NCI-H1105 (cell line): ENCODE results near the gene ZNRF1.
"Not testable (repeated sequence)": the region's sequence is repeated elsewhere in the genome, so short reads cannot be mapped to it uniquely, and the experiment has no call there.

Experiments used
- DNase-seq: peaks from one replicate; lab custom pipeline; 2025; lab: John Stamatoyannopoulos, UW

ZNRF1 gene

GRCh38 chr16:75002474-75002873 lies 3.6 kb downstream of the ZNRF1 start:
- DNase-seq: no peak

- DNase-seq: no peak
Observed at GRCh38 chr16:75003931-75004330, 5.1 kb downstream of the ZNRF1 start.

- no peak for DNase-seq
Observed at GRCh38 chr16:75004460-75004859, 5.6 kb downstream of the ZNRF1 start.

- no peak for DNase-seq
Observed at GRCh38 chr16:75005697-75006096, 6.9 kb downstream of the ZNRF1 start.

GRCh38 chr16:75007443-75007842 lies 8.6 kb downstream of the ZNRF1 start:
- no peak for DNase-seq

GRCh38 chr16:75010427-75010826 lies 11.6 kb downstream of the ZNRF1 start:
- no peak for DNase-seq

GRCh38 chr16:75011634-75012307 lies 12.9 kb downstream of the ZNRF1 start:
- DNase-seq: no peak

GRCh38 chr16:75012380-75013081 lies 13.7 kb downstream of the ZNRF1 start:
- no peak for DNase-seq

GRCh38 chr16:75013123-75013522 lies 14.3 kb downstream of the ZNRF1 start:
- DNase-seq: not testable (repeated sequence)

- no peak for DNase-seq
Observed at GRCh38 chr16:75014318-75014717, 15.5 kb downstream of the ZNRF1 start.

GRCh38 chr16:75016451-75017081 lies 17.7 kb downstream of the ZNRF1 start:
- not testable (repeated sequence) for DNase-seq

- no peak for DNase-seq
Observed at GRCh38 chr16:75017670-75018525, 19.1 kb downstream of the ZNRF1 start.

- no peak for DNase-seq
Observed at GRCh38 chr16:75019007-75019406, 20.2 kb downstream of the ZNRF1 start.

- DNase-seq: no peak
Observed at GRCh38 chr16:75019586-75019985, 20.8 kb downstream of the ZNRF1 start.

- DNase-seq: no peak
Observed at GRCh38 chr16:75021410-75021809, 22.6 kb downstream of the ZNRF1 start.

- no peak for DNase-seq
Observed at GRCh38 chr16:75022567-75022966, 23.7 kb downstream of the ZNRF1 start.

GRCh38 chr16:75023009-75023408 lies 24.2 kb downstream of the ZNRF1 start:
- DNase-seq: no peak

- DNase-seq: no peak
Observed at GRCh38 chr16:75024182-75024581, 25.4 kb downstream of the ZNRF1 start.

GRCh38 chr16:75024594-75024993 lies 25.8 kb downstream of the ZNRF1 start:
- DNase-seq: no peak

- no peak for DNase-seq
Observed at GRCh38 chr16:75025761-75026160, 26.9 kb downstream of the ZNRF1 start.

- DNase-seq: not testable (repeated sequence)
Observed at GRCh38 chr16:75026239-75026891, 27.5 kb downstream of the ZNRF1 start.

- DNase-seq: no peak
Observed at GRCh38 chr16:75026892-75027391, 28.1 kb downstream of the ZNRF1 start.
